ENCODE measurements around the gene AUNIP. TPM values are rescaled to one million over a fixed set of nuclear protein-coding genes. Genes with fewer than 3 reads are reported as not detected.

AUNIP gene
- total and polyA plus RNA-seq, 12 donors = 0.04 to 0.25 (median 0.21) TPM; not detected in 9

GRCh38 chr1:25848531-25848930 is 10.7 kb downstream of the AUNIP start:
- Histone ChIP-seq H3K36me3 (no peaks in the 10 kb centered on the region), H3K27ac (no peak overlapping the region), H3K4me3 (no peak overlapping the region), H3K9me3 (no peaks in the 10 kb centered on the region), H3K4me1 (no peaks in the 10 kb centered on the region), H3K27me3 (no peaks in the 10 kb centered on the region)
- intact Hi-C loops (cut with DNase I) = no loop called here
- 61 to 73% methylated on average over 1 of the region's 1 CpG for WGBS, 2 donors
- DNase-seq = no peak
- no peak for TF ChIP-seq CTCF (IDR thresholded peaks at IDR 0.05)
- ATAC-seq = no peak

- Histone ChIP-seq H3K4me1 (peaks cover 0 to 3% (median 0%) of the 10 kb centered on the region in 9 donors), H3K36me3 (no peaks in the 10 kb centered on the region), H3K4me3 (no peak overlapping the region), H3K27me3 (no peaks in the 10 kb centered on the region), H3K9me3 (no peaks in the 10 kb centered on the region), H3K27ac (no peak overlapping the region)
- no peak for DNase-seq
- no peak for TF ChIP-seq CTCF (IDR thresholded peaks at IDR 0.05)
- intact Hi-C loops (cut with DNase I) = no loop called here
- 73 to 76% methylated on average over 4 of the region's 4 CpGs for WGBS, 2 donors
- no peak for ATAC-seq
These were observed 11.3 kb downstream of the AUNIP start for GRCh38 chr1:25847929-25848328.

DNA sequence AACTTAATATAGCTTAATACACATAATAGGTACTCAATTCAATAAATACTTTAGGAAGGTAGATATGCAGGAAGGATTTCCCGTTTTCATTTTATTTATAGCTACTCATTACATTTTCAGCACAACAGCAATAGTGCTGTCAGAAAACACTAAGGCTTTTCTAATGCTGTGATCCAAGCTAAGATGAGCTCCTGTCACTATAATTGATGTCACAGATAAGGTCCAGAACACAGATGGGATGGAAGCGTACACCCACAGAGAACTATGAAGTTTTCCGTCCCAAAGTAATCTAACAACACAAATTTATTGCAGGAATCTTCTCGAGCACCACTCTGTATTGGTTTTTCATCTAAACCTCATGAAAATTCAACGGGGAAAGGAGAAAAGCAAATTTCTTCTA is 13.6 kb downstream of the AUNIP start:
- ATAC-seq = no peak
- Histone ChIP-seq H3K4me3 (no peak overlapping the region), H3K36me3 (no peaks in the 10 kb centered on the region), H3K27ac (no peak overlapping the region), H3K27me3 (no peaks in the 10 kb centered on the region), H3K9me3 (no peaks in the 10 kb centered on the region), H3K4me1 (peaks cover 0 to 9% (median 0%) of the 10 kb centered on the region in 9 donors)
- no peak for DNase-seq
- WGBS, 2 donors = 76 to 79% methylated on average over 5 of the region's 5 CpGs
- no peak for TF ChIP-seq CTCF (IDR thresholded peaks at IDR 0.05)
- intact Hi-C loops (cut with DNase I) = no loop called here

- intact Hi-C loops (cut with DNase I) = no loop called here
- 86 to 94% methylated on average over 3 of the region's 3 CpGs for WGBS, 2 donors
- Histone ChIP-seq H3K27me3 (no peaks in the 10 kb centered on the region), H3K4me3 (no peak overlapping the region), H3K9me3 (no peaks in the 10 kb centered on the region), H3K36me3 (no peaks in the 10 kb centered on the region), H3K27ac (no peak overlapping the region), H3K4me1 (peaks cover 0 to 9% (median 0%) of the 10 kb centered on the region in 9 donors)
- no peak for TF ChIP-seq CTCF (IDR thresholded peaks at IDR 0.05)
- no peak for ATAC-seq
- DNase-seq = no peak
These were observed 14.5 kb downstream of the AUNIP start for GRCh38 chr1:25844536-25845337.
